GM23338 (cell line): ENCODE results near the gene MECP2. TPM values are rescaled to one million over a fixed set of nuclear protein-coding genes. Genes with fewer than 3 reads are reported as not detected.

Experiments
- ATAC-seq: fragments of 200-7000 bp; cut with Tn5 transposase; 3 replicates; pipeline ENCODE4 v1.9.1; 2020
- DNase-seq: peaks from one replicate; pipeline ENCODE4 v3.0.0-alpha.2; 2015; ENCODE audit warnings: low spot score
- H2AFZ ChIP-seq: fragments of 200-600 bp; sonication (generic); 2 replicates; pipeline ENCODE4 v1.8.0; 2016; ENCODE audit warnings: antibody characterized with exemption, mild to moderate bottlenecking, moderate library complexity
- H3F3A ChIP-seq: fragments of 200-600 bp; sonication (generic); replicated peaks from 2 replicates; pipeline ENCODE4 v1.8.0; 2017; ENCODE audit warnings: antibody characterized with exemption, mixed run types, low read depth
- H3K27ac ChIP-seq: fragments of 200-600 bp; sonication (generic); 2 replicates; pipeline ENCODE4 v1.6.1; 2016; ENCODE audit warnings: low read depth
- H3K27me3 ChIP-seq: fragments of 200-600 bp; sonication (generic); 2 replicates; pipeline ENCODE4 v1.8.0; 2016; ENCODE audit warnings: mild to moderate bottlenecking, mixed run types, moderate library complexity; ENCODE audit not compliant: insufficient read depth
- H3K36me3 ChIP-seq: fragments of 200-600 bp; sonication (generic); 2 replicates; pipeline ENCODE4 v1.8.0; 2016; ENCODE audit warnings: mild to moderate bottlenecking; ENCODE audit not compliant: insufficient read depth
- H3K4me1 ChIP-seq: fragments of 200-600 bp; sonication (generic); 2 replicates; pipeline ENCODE4 v1.8.0; 2016; ENCODE audit warnings: mild to moderate bottlenecking, moderate library complexity; ENCODE audit not compliant: insufficient read depth
- H3K4me2 ChIP-seq: fragments of 200-600 bp; sonication (generic); 2 replicates; pipeline ENCODE4 v1.7.1; 2017; ENCODE audit warnings: mixed run types
- H3K4me3 ChIP-seq: fragments of 200-600 bp; sonication (generic); 2 replicates; pipeline ENCODE4 v1.6.1; 2016; ENCODE audit warnings: mixed run types
- H3K79me2 ChIP-seq: fragments of 200-600 bp; sonication (generic); replicated peaks from 2 replicates; pipeline ENCODE4 v1.8.0; 2017; ENCODE audit warnings: mild to moderate bottlenecking; ENCODE audit not compliant: insufficient read depth
- H3K9me2 ChIP-seq: fragments of 200-600 bp; sonication (generic); 2 replicates; pipeline ENCODE4 v1.8.0; 2017; ENCODE audit not compliant: insufficient read depth
- H4K20me1 ChIP-seq: fragments of 200-600 bp; sonication (generic); replicated peaks from 2 replicates; pipeline ENCODE4 v1.8.0; 2017; ENCODE audit warnings: mild to moderate bottlenecking; ENCODE audit not compliant: insufficient read depth
- H3K27ac Mint-ChIP-seq: 2 replicates; pipeline ENCODE4 v1.8.0; 2020; ENCODE audit warnings: inconsistent platforms, mild to moderate bottlenecking, moderate library complexity, mixed read lengths
- H3K27me3 Mint-ChIP-seq: 3 replicates; pipeline ENCODE4 v1.8.0; 2022; ENCODE audit warnings: low read depth, mild to moderate bottlenecking, moderate library complexity, mixed read lengths, inconsistent platforms; ENCODE audit not compliant: insufficient read depth, poor library complexity
- H3K36me3 Mint-ChIP-seq: 3 replicates; pipeline ENCODE4 v1.8.0; 2021; ENCODE audit warnings: low read depth, mild to moderate bottlenecking, inconsistent platforms, moderate library complexity, mixed read lengths
- H3K4me1 Mint-ChIP-seq: 3 replicates; pipeline ENCODE4 v1.8.0; 2020; ENCODE audit warnings: mild to moderate bottlenecking, inconsistent platforms, mixed read lengths
- H3K4me3 Mint-ChIP-seq: 3 replicates; pipeline ENCODE4 v1.8.0; 2021; ENCODE audit warnings: moderate library complexity, mild to moderate bottlenecking, inconsistent platforms, mixed read lengths
- H3K9me3 Mint-ChIP-seq: 3 replicates; pipeline ENCODE4 v1.8.0; 2020; ENCODE audit warnings: moderate library complexity, mild to moderate bottlenecking, inconsistent platforms, mixed read lengths
- CREB1 ChIP-seq: fragments of 250-450 bp; sonication (Bioruptor Pico); IDR thresholded peaks from 2 replicates; pipeline ENCODE4 v1.5.0; 2020; ENCODE audit warnings: low read depth, mild to moderate bottlenecking, moderate library complexity
- CTCF ChIP-seq, 2 experiments: fragments of 200-600 bp in 1 of 2; sonication (generic) in 1 of 2; conservative IDR thresholded peaks; 2 replicates each; pipeline versions ENCODE4 v1.5.1 to v1.6.1; 2016 to 2017; ENCODE audit warnings: antibody characterized with exemption in 2 of 2, low read depth in 2 of 2, mild to moderate bottlenecking in 2 of 2, moderate library complexity in 1 of 2
- ETS1 ChIP-seq: IDR thresholded peaks from 2 replicates; pipeline ENCODE4 v1.6.1; 2016; ENCODE audit warnings: antibody characterized with exemption
- EZH2 ChIP-seq: fragments of 200-600 bp; sonication (generic); IDR thresholded peaks from one replicate; pipeline ENCODE4 v1.8.0; 2017; ENCODE audit warnings: antibody characterized with exemption, mild to moderate bottlenecking, low read depth; ENCODE audit not compliant: unreplicated experiment
- EZH2phosphoT487 ChIP-seq: fragments of 200-600 bp; sonication (generic); IDR thresholded peaks from one replicate; pipeline ENCODE4 v1.8.1; 2018; ENCODE audit warnings: antibody characterized with exemption; ENCODE audit not compliant: unreplicated experiment
- JUNB ChIP-seq: IDR thresholded peaks from one replicate; pipeline ENCODE4 v1.6.1; 2016; ENCODE audit warnings: antibody characterized with exemption; ENCODE audit not compliant: unreplicated experiment
- NANOG ChIP-seq: IDR thresholded peaks from 2 replicates; pipeline ENCODE4 v1.6.1; 2016; ENCODE audit warnings: antibody characterized with exemption, borderline replicate concordance
- POLR2AphosphoS5 ChIP-seq: IDR thresholded peaks from 2 replicates; pipeline ENCODE4 v1.6.1; 2016; ENCODE audit warnings: antibody characterized with exemption, low read depth
- REST ChIP-seq: IDR thresholded peaks from one replicate; pipeline ENCODE4 v1.6.1; 2018; ENCODE audit warnings: antibody characterized with exemption; ENCODE audit not compliant: unreplicated experiment
- STAT1 ChIP-seq: IDR thresholded peaks from one replicate; pipeline ENCODE4 v1.6.1; 2016; ENCODE audit warnings: antibody characterized with exemption; ENCODE audit not compliant: unreplicated experiment
- ZNF114 ChIP-seq: fragments of 250-450 bp; sonication (Bioruptor Pico); IDR thresholded peaks from 2 replicates; pipeline ENCODE4 v1.5.0; 2020; ENCODE audit warnings: mild to moderate bottlenecking, moderate library complexity
- ZNF331 ChIP-seq: fragments of 250-450 bp; sonication (Bioruptor Pico); IDR thresholded peaks from 2 replicates; pipeline ENCODE4 v1.5.0; 2020; ENCODE audit warnings: low read depth, mild to moderate bottlenecking, moderate library complexity
- ZNF462 ChIP-seq: fragments of 250-450 bp; sonication (Bioruptor Pico); IDR thresholded peaks from 2 replicates; pipeline ENCODE4 v1.5.0; 2020; ENCODE audit warnings: mild to moderate bottlenecking, moderate library complexity
- polyA plus RNA-seq: library from polyadenylated mRNA; unstranded; fragments of >200 nt; fragmentation: Nextera tagmentation; extraction: Ambion mirVana; gene quantifications from 2 replicates; pipeline ENCODE4 v1.2.1, GENCODE V29; 2016
- total RNA-seq: library from RNA; depleted of rRNA; stranded (reverse); fragments of >200 nt; shearing (Covaris generic); gene quantifications from 2 replicates; pipeline ENCODE4 v1.2.3, GENCODE V29; 2014

MECP2 gene
- total and polyA plus RNA-seq, 2 experiments from 2014 or later, result 27.7 to 32.7 TPM

- no peaks in the 10 kb centered on the region for H3K4me1 ChIP-seq
- H3K9me2 ChIP-seq, result no peaks in the 10 kb centered on the region
- H3K4me2 ChIP-seq, result no peak overlapping the region
- Mint-ChIP-seq H3K27ac (no peak overlapping the region), H3K4me3 (no peak overlapping the region), H3K36me3 (no peaks in the 10 kb centered on the region), H3K4me1 (peaks cover 4% of the 10 kb centered on the region; the same call in 1 of the 3 replicates), H3K27me3 (peaks cover 2% of the 10 kb centered on the region), H3K9me3 (no peaks in the 10 kb centered on the region)
- no peaks in the 10 kb centered on the region for H4K20me1 ChIP-seq
- H3K36me3 ChIP-seq, result no peaks in the 10 kb centered on the region
- no peak overlapping the region for H3K4me3 ChIP-seq
- H3K27ac ChIP-seq, result no peak overlapping the region
- no peak for TF ChIP-seq CTCF (conservative IDR thresholded peaks at IDR 0.05; ENCODE audit: low read depth in 2 of 2)
- TF ChIP-seq STAT1, result no peak
- TF ChIP-seq EZH2phosphoT487, result no peak
- TF ChIP-seq ZNF114 (CRISPR knock-in tag), result no peak
- TF ChIP-seq EZH2, result no peak
- no peak for TF ChIP-seq POLR2AphosphoS5
- TF ChIP-seq ZNF331 (CRISPR knock-in tag), result no peak
- TF ChIP-seq NANOG, result no peak
- no peak for TF ChIP-seq REST
- no peak for TF ChIP-seq ZNF462 (CRISPR knock-in tag)
- no peak for TF ChIP-seq CREB1
- no peak for TF ChIP-seq JUNB
- no peak for TF ChIP-seq ETS1
- no peaks in the 10 kb centered on the region for H3K79me2 ChIP-seq
- no peak overlapping the region for H2AFZ ChIP-seq
- no peaks in the 10 kb centered on the region for H3K27me3 ChIP-seq
- DNase-seq (no peak), ATAC-seq (no peak)
- no peaks in the 10 kb centered on the region for H3F3A ChIP-seq
Observed at GRCh38 chrX:153988493-153988892, 109.0 kb downstream of the MECP2 start.
